Stimulated activated effector memory CD8-positive, alpha-beta T cell treated with anti-CD3 and anti-CD28 coated beads, Interleukin-12 subunit alpha, Interleukin-12 subunit beta, amount 100 ng/mL, for 72 hours (primary cell): ENCODE data around the gene YKT6.

Experiments used
- ATAC-seq: fragments of 150-1000 bp; cut with Tn5 transposase; 2 replicates; pipeline ENCODE4 v1.10.0; 2021
- DNase-seq, 2 donors: peaks; one replicate each; pipeline ENCODE4 v3.0.0; 2021 to 2022; ENCODE audit warnings: low spot score in 2 of 2
- H3K27ac Mint-ChIP-seq: one replicate; pipeline ENCODE4 v1.8.0; 2022; ENCODE audit warnings: mild to moderate bottlenecking, mixed read lengths
- H3K36me3 Mint-ChIP-seq: one replicate; pipeline ENCODE4 v1.8.0; 2022; ENCODE audit warnings: mild to moderate bottlenecking, mixed read lengths
- H3K4me1 Mint-ChIP-seq: one replicate; pipeline ENCODE4 v1.8.0; 2022; ENCODE audit warnings: mixed read lengths
- H3K4me3 Mint-ChIP-seq: one replicate; pipeline ENCODE4 v1.8.0; 2022; ENCODE audit warnings: mild to moderate bottlenecking, mixed read lengths
- H3K9me3 Mint-ChIP-seq: one replicate; pipeline ENCODE4 v1.8.0; 2022; ENCODE audit warnings: mixed read lengths

The YKT6 gene

DNA sequence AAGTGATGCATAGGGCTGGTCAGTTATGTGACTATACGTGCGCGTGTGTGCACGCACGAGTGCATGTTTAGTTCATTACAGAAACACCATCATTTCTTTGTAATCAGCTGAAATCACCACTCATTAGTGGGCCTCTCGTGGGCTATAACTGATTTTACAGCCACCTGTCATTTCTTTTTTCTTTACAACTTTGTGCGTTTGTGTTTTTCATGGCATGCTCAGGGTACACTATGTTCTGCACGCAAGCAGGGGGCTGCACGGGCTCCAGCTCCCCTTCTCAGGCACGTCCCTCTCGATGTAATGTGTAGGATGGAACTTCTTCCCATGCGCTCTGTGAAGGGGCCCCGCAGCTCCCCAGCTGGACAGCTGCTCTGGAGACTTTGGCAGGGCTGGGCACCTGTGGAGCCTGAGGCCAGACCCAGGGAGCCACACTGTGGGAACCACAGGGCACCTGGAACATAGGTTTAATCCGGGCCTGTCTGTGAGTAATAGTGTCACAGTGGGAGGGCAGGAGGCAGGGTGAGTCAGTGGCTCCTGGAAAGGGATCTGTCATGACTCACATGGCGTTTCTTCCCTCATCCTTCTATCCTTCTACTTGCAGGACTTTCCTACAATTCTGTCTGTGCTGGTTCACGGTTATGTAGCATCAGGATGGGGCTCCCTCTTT is 16.4 kb upstream of the YKT6 start:
- ATAC-seq, result no peak
- H3K9me3 Mint-ChIP-seq, result no peaks in the 10 kb centered on the region
- no peak overlapping the region for H3K4me3 Mint-ChIP-seq
- H3K4me1 Mint-ChIP-seq, result no peaks in the 10 kb centered on the region
- no peak overlapping the region for H3K27ac Mint-ChIP-seq
- DNase-seq, result no peak
- H3K36me3 Mint-ChIP-seq, result no peaks in the 10 kb centered on the region

- Mint-ChIP-seq H3K4me1 (no peaks in the 10 kb centered on the region), H3K36me3 (no peaks in the 10 kb centered on the region), H3K4me3 (no peak overlapping the region), H3K27ac (no peak overlapping the region), H3K9me3 (no peaks in the 10 kb centered on the region)
- no peak for DNase-seq
- ATAC-seq, result no peak
These were observed 15.8 kb upstream of the YKT6 start for GRCh38 chr7:44184873-44185446.

GRCh38 chr7:44185729-44186128 is 15.0 kb upstream of the YKT6 start:
- no peaks in the 10 kb centered on the region for H3K9me3 Mint-ChIP-seq
- DNase-seq (no peak), ATAC-seq (no peak)
- no peaks in the 10 kb centered on the region for H3K36me3 Mint-ChIP-seq
- H3K4me3 Mint-ChIP-seq, result no peak overlapping the region
- no peaks in the 10 kb centered on the region for H3K4me1 Mint-ChIP-seq
- H3K27ac Mint-ChIP-seq, result no peak overlapping the region

DNA sequence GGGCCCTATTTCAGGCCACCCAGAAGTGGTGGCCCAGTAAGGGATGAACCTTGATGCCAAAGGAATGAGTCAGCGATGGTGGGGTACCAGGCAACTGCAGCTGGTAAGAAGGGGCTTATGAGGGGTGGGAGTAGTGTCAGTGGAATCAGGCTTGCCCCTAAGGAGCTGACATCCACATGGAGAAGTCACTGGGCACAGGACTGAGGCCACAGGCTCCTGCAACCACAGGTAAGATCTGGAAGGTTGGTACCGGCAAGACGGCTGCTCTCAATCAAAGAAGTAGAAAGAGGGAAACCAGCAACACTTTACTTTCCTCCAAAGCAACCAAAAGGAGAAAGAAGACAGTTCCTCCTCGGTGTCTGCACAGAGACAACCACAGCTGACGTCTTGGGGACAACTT is 14.0 kb upstream of the YKT6 start:
- H3K4me1 Mint-ChIP-seq, result no peaks in the 10 kb centered on the region
- no peak for ATAC-seq
- no peak for DNase-seq
- no peaks in the 10 kb centered on the region for H3K36me3 Mint-ChIP-seq
- no peak overlapping the region for H3K27ac Mint-ChIP-seq
- H3K4me3 Mint-ChIP-seq, result no peak overlapping the region
- H3K9me3 Mint-ChIP-seq, result no peaks in the 10 kb centered on the region

- DNase-seq, result no peak
- H3K4me3 Mint-ChIP-seq, result no peak overlapping the region
- no peaks in the 10 kb centered on the region for H3K4me1 Mint-ChIP-seq
- H3K36me3 Mint-ChIP-seq, result no peaks in the 10 kb centered on the region
- H3K9me3 Mint-ChIP-seq, result no peaks in the 10 kb centered on the region
- no peak for ATAC-seq
- no peak overlapping the region for H3K27ac Mint-ChIP-seq
These were observed 13.0 kb upstream of the YKT6 start for GRCh38 chr7:44187636-44188416.

DNA sequence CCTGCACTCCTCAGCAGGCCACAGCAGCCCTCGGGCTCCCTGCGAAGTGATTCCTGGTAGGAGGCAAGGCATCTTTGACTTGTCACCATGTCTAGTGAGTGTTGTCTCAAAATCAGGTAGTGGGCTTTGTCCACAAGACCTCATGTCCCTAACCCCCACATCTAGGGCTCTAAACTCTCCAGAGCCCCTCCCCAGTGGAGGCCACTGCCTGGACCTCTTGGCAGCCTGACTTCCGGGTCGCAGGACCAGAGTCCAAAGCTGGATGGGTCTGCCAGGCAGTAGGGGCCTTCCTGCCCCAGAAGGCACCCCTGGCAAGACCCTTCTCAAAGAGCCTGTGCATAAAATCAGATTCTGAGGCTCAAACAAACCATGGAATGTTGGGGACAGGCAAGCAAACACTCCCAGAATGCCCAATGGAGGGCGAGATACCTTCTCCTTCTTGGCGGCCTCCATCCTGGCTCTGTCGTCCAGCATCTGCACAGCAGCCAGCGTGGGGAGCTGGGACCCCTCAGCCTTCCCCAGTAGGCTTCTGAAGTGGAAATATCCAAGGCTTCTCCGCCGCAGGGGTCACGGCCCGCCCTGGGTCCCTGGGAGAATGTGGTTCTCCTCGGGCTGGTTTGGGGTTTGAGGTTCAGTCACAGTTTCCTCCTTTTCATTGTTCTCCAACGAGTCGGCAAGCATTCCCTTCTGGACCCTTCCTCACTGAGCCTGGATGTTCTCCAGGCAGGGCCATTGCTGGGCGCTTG is 12.1 kb upstream of the YKT6 start:
- H3K36me3 Mint-ChIP-seq, result no peaks in the 10 kb centered on the region
- H3K4me1 Mint-ChIP-seq, result peaks cover under 1% of the 10 kb centered on the region
- ATAC-seq, result no peak
- H3K4me3 Mint-ChIP-seq, result no peak overlapping the region
- H3K27ac Mint-ChIP-seq, result no peak overlapping the region
- H3K9me3 Mint-ChIP-seq, result no peaks in the 10 kb centered on the region
- no peak for DNase-seq

- Mint-ChIP-seq H3K36me3 (no peaks in the 10 kb centered on the region), H3K27ac (no peak within 1 kb of the TSS), H3K9me3 (no peaks in the 10 kb centered on the region), H3K4me1 (peaks cover 7% of the 10 kb centered on the region), H3K4me3 (no peak within 1 kb of the TSS)
- ATAC-seq (no peak), DNase-seq (no peak)
These were observed 11.3 kb upstream of the YKT6 start, which contains the start of gene GCK for GRCh38 chr7:44189286-44189992. TSS of gene GCK (minus strand) at chr7:44189439. CDS start at chr7:44188953, 486 bp downstream.

DNA sequence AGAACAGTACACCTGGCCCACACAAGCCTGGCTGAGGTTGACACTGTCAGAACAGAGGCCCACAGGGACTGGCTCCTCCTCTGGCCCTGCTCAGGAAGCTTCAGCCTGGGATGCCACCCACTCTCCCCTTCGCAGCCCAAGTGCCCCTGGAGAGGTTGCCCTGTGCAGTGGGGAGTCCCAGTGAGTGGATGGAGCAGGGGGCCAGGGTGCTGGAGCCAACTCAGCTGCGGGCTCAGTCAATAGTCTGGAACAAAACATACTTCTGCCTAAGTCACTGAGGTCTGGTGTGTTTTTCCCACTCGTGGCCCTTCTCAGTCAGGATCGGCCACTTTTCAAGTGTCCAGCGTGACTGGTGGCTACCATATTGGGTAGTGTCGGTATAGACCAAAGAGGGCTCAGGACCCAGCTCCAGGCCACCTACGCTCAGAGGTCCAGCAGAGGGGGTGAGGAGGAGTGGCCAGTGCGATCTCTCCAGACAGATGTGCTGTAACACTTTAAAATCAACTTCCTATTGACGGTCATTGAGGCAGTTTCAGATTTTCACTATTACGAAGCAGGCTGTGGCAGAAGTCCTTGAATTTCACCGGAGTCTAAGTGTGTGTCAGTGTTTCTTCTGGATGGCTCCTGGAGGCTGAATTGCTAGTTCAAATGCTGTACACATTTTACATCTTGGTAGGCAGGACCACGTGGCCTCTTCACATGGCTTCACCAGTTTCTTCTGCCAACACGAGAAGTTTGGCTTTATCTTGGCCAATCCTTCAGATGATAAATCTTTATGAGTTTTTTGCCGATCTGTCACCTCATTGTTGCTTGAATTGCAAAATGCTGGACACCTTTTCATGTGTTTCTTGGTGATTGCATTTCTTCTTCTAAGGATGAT is 10.5 kb upstream of the YKT6 start:
- Mint-ChIP-seq H3K4me1 (peaks cover 7% of the 10 kb centered on the region), H3K36me3 (no peaks in the 10 kb centered on the region), H3K27ac (no peak overlapping the region), H3K9me3 (no peaks in the 10 kb centered on the region), H3K4me3 (no peak overlapping the region)
- ATAC-seq (no peak), DNase-seq (no peak)

- Mint-ChIP-seq H3K27ac (no peak overlapping the region), H3K4me3 (no peak overlapping the region), H3K4me1 (peaks cover 7% of the 10 kb centered on the region), H3K36me3 (no peaks in the 10 kb centered on the region), H3K9me3 (no peaks in the 10 kb centered on the region)
- no peak for ATAC-seq
- no peak for DNase-seq
These were observed 9.6 kb upstream of the YKT6 start for GRCh38 chr7:44191171-44191570.

DNA sequence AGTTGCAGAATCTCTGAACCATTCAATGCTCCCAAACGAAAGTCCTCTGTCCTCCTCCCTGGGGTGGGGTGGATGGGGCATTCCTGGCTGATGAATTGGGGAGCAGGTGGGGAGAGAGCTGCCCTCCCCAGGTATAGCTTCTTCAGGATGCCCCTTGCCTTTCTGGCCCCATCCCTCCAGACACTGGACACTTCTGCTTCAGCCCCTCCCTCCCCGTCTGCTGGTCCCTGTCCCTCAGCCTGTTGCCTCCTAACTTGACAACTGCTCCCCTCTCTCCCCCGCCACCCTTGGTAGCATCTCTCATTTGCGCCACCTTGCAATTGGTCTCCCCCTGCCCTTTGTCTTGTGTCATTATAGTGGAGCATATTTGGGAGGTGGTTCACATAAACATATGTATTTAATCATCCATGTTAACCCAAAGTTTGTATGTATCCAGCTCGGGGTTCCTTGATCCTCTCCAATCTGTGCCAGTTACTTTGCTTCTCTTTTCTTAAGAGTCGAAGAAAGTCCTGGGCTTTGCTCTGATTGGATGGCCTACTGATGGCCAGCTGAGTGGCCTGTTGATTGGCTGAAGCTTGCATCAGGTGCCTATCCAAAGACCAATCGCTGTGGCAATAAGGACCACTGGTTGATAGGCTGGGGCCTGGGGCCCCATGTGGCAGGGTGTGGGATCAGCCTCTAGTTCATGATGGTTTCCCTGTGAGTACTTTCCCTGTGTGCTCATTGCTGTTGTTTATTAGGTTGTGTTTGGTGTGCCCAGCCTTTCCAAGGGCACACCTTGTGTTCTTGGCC is 7.6 kb upstream of the YKT6 start:
- H3K36me3 Mint-ChIP-seq, result no peaks in the 10 kb centered on the region
- H3K9me3 Mint-ChIP-seq, result no peaks in the 10 kb centered on the region
- ATAC-seq, result peak; percentile 36
- no peak overlapping the region for H3K4me3 Mint-ChIP-seq
- H3K4me1 Mint-ChIP-seq, result peaks cover 7% of the 10 kb centered on the region
- no peak overlapping the region for H3K27ac Mint-ChIP-seq
- no peak for DNase-seq

- peak; percentile 69 for ATAC-seq
These were observed 6.7 kb upstream of the YKT6 start for GRCh38 chr7:44194069-44194468.

DNA sequence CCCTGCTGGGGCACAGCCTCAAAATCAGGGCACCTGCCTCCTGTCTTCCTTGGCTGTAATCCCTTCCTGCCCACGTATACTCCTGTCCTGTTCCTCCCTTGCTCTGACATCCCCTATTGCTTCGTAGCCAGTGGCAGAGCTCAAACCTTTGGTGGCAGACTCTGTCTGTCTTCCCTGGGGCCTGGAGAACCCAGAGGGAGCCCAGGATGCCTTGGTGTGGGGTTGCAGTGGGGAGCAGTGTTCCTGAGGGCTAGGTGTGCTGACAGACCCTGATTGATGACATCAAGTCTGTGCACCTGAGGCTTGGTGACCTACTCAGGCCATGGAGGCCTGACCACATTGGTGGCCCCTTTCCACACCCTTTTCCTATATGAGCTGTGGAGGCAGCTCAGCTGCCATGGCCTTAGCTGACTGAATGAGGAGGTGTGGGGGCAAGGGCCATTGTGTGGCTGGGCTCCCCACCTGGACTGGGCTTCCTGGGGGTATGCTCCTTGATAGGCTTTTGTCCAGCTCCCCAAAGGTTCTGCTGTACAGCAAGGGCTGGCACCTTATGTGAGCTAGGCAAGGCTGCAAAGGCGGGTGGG is 6.1 kb upstream of the YKT6 start:
- no peaks in the 10 kb centered on the region for H3K9me3 Mint-ChIP-seq
- DNase-seq (no peak), ATAC-seq (no peak)
- no peak overlapping the region for H3K27ac Mint-ChIP-seq
- no peak overlapping the region for H3K4me3 Mint-ChIP-seq
- H3K4me1 Mint-ChIP-seq, result peaks cover 7% of the 10 kb centered on the region
- H3K36me3 Mint-ChIP-seq, result no peaks in the 10 kb centered on the region

More at GRCh38 chr7:44194069-44194468, 6.7 kb upstream of the YKT6 start:
- Mint-ChIP-seq H3K36me3 (no peaks in the 10 kb centered on the region), H3K4me3 (no peak overlapping the region), H3K4me1 (peaks cover 7% of the 10 kb centered on the region), H3K9me3 (no peaks in the 10 kb centered on the region), H3K27ac (no peak overlapping the region)
- DNase-seq, result no peak

DNA sequence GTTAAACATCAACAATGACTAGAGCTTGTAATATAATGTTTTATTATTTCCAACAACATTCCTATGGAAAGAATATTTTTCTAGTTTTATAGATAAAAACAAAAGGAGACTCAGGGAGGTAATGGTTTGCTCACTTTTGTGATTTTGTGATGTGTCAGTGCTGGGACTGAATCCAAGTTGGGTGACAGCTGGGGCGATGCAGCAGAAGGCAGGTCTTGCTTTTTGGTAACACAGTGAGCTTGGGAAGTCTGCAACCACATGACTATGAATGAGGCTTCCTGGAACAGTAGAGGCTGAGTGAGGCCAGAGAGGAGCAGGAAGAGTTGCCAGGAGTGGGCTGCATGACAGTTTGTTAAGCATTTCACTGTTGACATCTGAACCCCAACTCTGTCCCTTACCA is 4.9 kb upstream of the YKT6 start:
- DNase-seq (no peak), ATAC-seq (no peak)
- Mint-ChIP-seq H3K27ac (no peak overlapping the region), H3K4me1 (peaks cover 7% of the 10 kb centered on the region), H3K9me3 (no peaks in the 10 kb centered on the region), H3K36me3 (no peaks in the 10 kb centered on the region), H3K4me3 (no peak overlapping the region)
